GM12878 (cell line): ENCODE measurements around the gene ABCB8. TPM values are rescaled to one million over a fixed set of nuclear protein-coding genes. Genes with fewer than 3 reads are reported as not detected.

Experiments used
- CHD2 ChIP-seq: IDR thresholded peaks from 2 replicates; pipeline ENCODE4 v1.6.1; 2011; ENCODE audit warnings: low read depth, low read length, improper control_type of control experiment, borderline replicate concordance
- CUX1 ChIP-seq: IDR thresholded peaks from 2 replicates; pipeline ENCODE4 v1.6.1; 2012; ENCODE audit warnings: improper control_type of control experiment, low read depth, low read length; ENCODE audit not compliant: insufficient replicate concordance
- FOS ChIP-seq: IDR thresholded peaks from 3 replicates; pipeline ENCODE4 v1.6.1; 2011; ENCODE audit warnings: borderline replicate concordance; ENCODE audit not compliant: insufficient read length; ENCODE audit errors: extremely low read depth
- HCFC1 ChIP-seq: fragments of 150-350 bp; IDR thresholded peaks from 2 replicates; pipeline ENCODE4 v1.6.1; 2014; ENCODE audit warnings: low read length
- JUNB ChIP-seq: IDR thresholded peaks from 2 replicates; pipeline ENCODE4 v1.6.1; 2016; ENCODE audit warnings: antibody characterized with exemption, mild to moderate bottlenecking
- KAT2A ChIP-seq: conservative IDR thresholded peaks from 2 replicates; pipeline ENCODE4 v1.6.1; 2011; ENCODE audit warnings: low read depth, low read length; ENCODE audit not compliant: control insufficient read depth
- MYB ChIP-seq: fragments of 150-350 bp; IDR thresholded peaks from 2 replicates; pipeline ENCODE4 v1.6.1; 2014; ENCODE audit warnings: mild to moderate bottlenecking, low read depth, low read length, borderline replicate concordance
- NFYA ChIP-seq: IDR thresholded peaks from 2 replicates; pipeline ENCODE4 v1.6.1; 2011; ENCODE audit warnings: low read depth, mild to moderate bottlenecking, low read length, improper control_type of control experiment, borderline replicate concordance
- NFYB ChIP-seq: IDR thresholded peaks from 2 replicates; pipeline ENCODE4 v1.6.1; 2011; ENCODE audit warnings: low read depth, mild to moderate bottlenecking, low read length, improper control_type of control experiment, moderate library complexity; ENCODE audit not compliant: insufficient read depth
- NKRF ChIP-seq: fragments of 450-650 bp; conservative IDR thresholded peaks from 2 replicates; pipeline ENCODE4 v1.6.1; 2017; ENCODE audit warnings: mild to moderate bottlenecking, moderate library complexity
- NR2C2 ChIP-seq: IDR thresholded peaks from 2 replicates; pipeline ENCODE4 v1.6.1; 2011; ENCODE audit warnings: borderline replicate concordance, low read depth; ENCODE audit not compliant: control insufficient read depth, insufficient read length
- PBX3 ChIP-seq: IDR thresholded peaks from 2 replicates; pipeline ENCODE4 v1.6.1; 2011; ENCODE audit warnings: mild to moderate bottlenecking, low read depth, low read length, moderate library complexity; ENCODE audit not compliant: insufficient replicate concordance
- PML ChIP-seq: IDR thresholded peaks from 2 replicates; pipeline ENCODE4 v1.6.1; 2012; ENCODE audit warnings: low read length, inconsistent platforms
- POU2F2 ChIP-seq: IDR thresholded peaks from 3 replicates; pipeline ENCODE4 v1.6.1; 2011; ENCODE audit warnings: low read depth, mild to moderate bottlenecking, low read length, borderline replicate concordance
- RUNX3 ChIP-seq: IDR thresholded peaks from 2 replicates; pipeline ENCODE4 v1.6.1; 2012; ENCODE audit warnings: low read length, inconsistent platforms
- SIX5 ChIP-seq: IDR thresholded peaks from 2 replicates; pipeline ENCODE4 v1.6.1; 2011; ENCODE audit warnings: mild to moderate bottlenecking, low read depth, low read length, moderate library complexity; ENCODE audit not compliant: severe bottlenecking
- SMAD5 ChIP-seq: IDR thresholded peaks from 2 replicates; pipeline ENCODE4 v1.6.1; 2016; ENCODE audit warnings: antibody characterized with exemption, low read depth
- SMC3 ChIP-seq: IDR thresholded peaks from 2 replicates; pipeline ENCODE4 v1.6.1; 2011; ENCODE audit warnings: low read length, improper control_type of control experiment, borderline replicate concordance
- SREBF2 ChIP-seq: IDR thresholded peaks from 2 replicates; pipeline ENCODE4 v1.6.1; 2012; ENCODE audit warnings: mild to moderate bottlenecking, low read length
- TAF1 ChIP-seq: IDR thresholded peaks from 2 replicates; pipeline ENCODE4 v1.6.1; 2011; ENCODE audit warnings: mild to moderate bottlenecking, low read depth, low read length, borderline replicate concordance
- ZNF207 ChIP-seq: fragments of 450-650 bp; IDR thresholded peaks from 2 replicates; pipeline ENCODE4 v1.6.1; 2014; ENCODE audit warnings: antibody characterized with exemption, mild to moderate bottlenecking, borderline replicate concordance
- ZZZ3 ChIP-seq: IDR thresholded peaks from 2 replicates; pipeline ENCODE4 v1.6.1; 2011; ENCODE audit warnings: low read depth; ENCODE audit not compliant: control insufficient read depth, insufficient read length
- polyA plus RNA-seq, 11 experiments: library from polyadenylated mRNA; depleted of rRNA in 4 of 11; unstranded in 6 of 11; stranded (reverse) in 5 of 11; fragments of >200 nt; fragmentation: Nextera tagmentation in 4 of 11; fragmentation: Illumina TruSeq in 1 of 11; extraction: Ambion mirVana in 4 of 11; extraction: Trizol in 1 of 11; gene quantifications; 1 replicate in 1 of 11; 2 replicates in 10 of 11; pipeline versions ENCODE4 v1.2.1 to v1.2.3, GENCODE V29; 2011 to 2016; ENCODE audit warnings: inconsistent platforms in 2 of 11, missing spikeins in 2 of 11, low read depth in 1 of 11
- total RNA-seq, 4 experiments: library from RNA; depleted of rRNA in 3 of 4; stranded (reverse); fragments of >200 nt in 3 of 4; fragmentation: Illumina TruSeq in 1 of 4; extraction: Trizol in 1 of 4; gene quantifications; 2 replicates each; pipeline versions ENCODE4 v1.2.1 to v1.2.3, GENCODE V29; 2013 to 2021

ABCB8 gene
- total and polyA plus RNA-seq, 10 of the 15 experiments (the other 5 are each of a cell fraction or from before 2014, with no cell fraction given) = 0.77 to 34.8 (median 18.9) TPM

GRCh38 chr7:151080522-151081169 is 52.4 kb downstream of the ABCB8 start, which contains the start of gene FASTK (continued):
- peak; percentile 69 for TF ChIP-seq CHD2
- TF ChIP-seq CUX1 = no peak
- TF ChIP-seq PBX3 = peak; percentile 28
- TF ChIP-seq MYB = no peak
- peak; percentile 23 for TF ChIP-seq SIX5
- TF ChIP-seq RUNX3 = no peak
- peak; percentile 66 for TF ChIP-seq NKRF
- TF ChIP-seq ZZZ3 = no peak
- peak; percentile 56; the same call in 1 of the 2 replicates for TF ChIP-seq NFYB
- no peak for TF ChIP-seq PML
- TF ChIP-seq NFYA = no peak
- peak; percentile 60; the same call in 1 of the 2 replicates for TF ChIP-seq SMAD5
- TF ChIP-seq TAF1 = peak; percentile 92
- TF ChIP-seq ZNF207 = no peak; the same call in 1 of the 2 replicates
- TF ChIP-seq SREBF2 = no peak
- no peak for TF ChIP-seq NR2C2
- peak; percentile 66; the same call in 1 of the 3 replicates for TF ChIP-seq POU2F2
- TF ChIP-seq FOS = no peak
- TF ChIP-seq JUNB = no peak
- peak; percentile 70 for TF ChIP-seq HCFC1
- TF ChIP-seq SMC3 = no peak
- no peak for TF ChIP-seq KAT2A
